IMR-90 (cell line): ENCODE data around the gene DNAJB9. TPM values are rescaled to one million over a fixed set of nuclear protein-coding genes. Genes with fewer than 3 reads are reported as not detected.

ENCODE experiments used
- ATAC-seq: fragments of 200-7000 bp; cut with Tn5 transposase; 2 replicates; pipeline ENCODE4 v1.9.1; 2020; ENCODE audit warnings: low read depth, mild to moderate bottlenecking, moderate library complexity
- BruUV-seq: library from RNA; stranded (reverse); fragments of 400-500 nt; replicated peaks from 2 replicates; lab custom pipeline; 2021; lab: Mats Ljungman, UMichigan
- CTCF ChIA-PET: fragments of 300-600 bp; formaldehyde crosslinking; extraction: SDS; loops from one replicate; lab custom pipeline; 2021; ENCODE audit warnings: antibody characterized with exemption; lab: Yijun Ruan, JAX
- POLR2A ChIA-PET: fragments of 300-600 bp; sonication (Branson Sonifier 250); formaldehyde crosslinking; loops from one replicate; lab custom pipeline; 2022; ENCODE audit warnings: antibody characterized with exemption; ENCODE audit not compliant: unreplicated experiment; lab: Charles Lee
- DNase-seq: peaks from one replicate; pipeline ENCODE4 v3.0.0; 2013
- H2AFZ ChIP-seq: replicated peaks from 2 replicates; pipeline ENCODE3; 2013; ENCODE audit warnings: low read length, mild to moderate bottlenecking; ENCODE audit not compliant: poor library complexity
- H2AK5ac ChIP-seq: 2 replicates; pipeline ENCODE4 v1.6.1; 2013; ENCODE audit warnings: low read depth, low read length, inconsistent platforms
- H2AK9ac ChIP-seq: replicated peaks from 2 replicates; pipeline ENCODE3; 2013; ENCODE audit warnings: mild to moderate bottlenecking, low read depth, low read length, moderate library complexity; ENCODE audit not compliant: poor library complexity
- H2BK120ac ChIP-seq: 2 replicates; pipeline ENCODE4 v1.6.1; 2013; ENCODE audit warnings: low read depth, low read length, inconsistent platforms
- H2BK15ac ChIP-seq: 3 replicates; pipeline ENCODE4 v1.6.1; 2013; ENCODE audit warnings: low read depth, low read length, inconsistent platforms
- H2BK20ac ChIP-seq: 2 replicates; pipeline ENCODE4 v1.6.1; 2013; ENCODE audit warnings: low read depth, mild to moderate bottlenecking, inconsistent platforms, low read length, moderate library complexity
- H2BK5ac ChIP-seq: 2 replicates; pipeline ENCODE4 v1.6.1; 2013; ENCODE audit warnings: mild to moderate bottlenecking, low read depth, low read length, inconsistent platforms; ENCODE audit not compliant: poor library complexity, severe bottlenecking
- H3K14ac ChIP-seq: replicated peaks from 2 replicates; pipeline ENCODE4 v1.6.1; 2013; ENCODE audit warnings: low read depth, low read length, inconsistent platforms
- H3K18ac ChIP-seq: 2 replicates; pipeline ENCODE4 v1.6.1; 2013; ENCODE audit warnings: low read depth, low read length, control low read depth
- H3K23ac ChIP-seq: 2 replicates; pipeline ENCODE4 v1.6.1; 2013; ENCODE audit warnings: low read depth, low read length, inconsistent platforms
- H3K27ac ChIP-seq: 2 replicates; pipeline ENCODE4 v1.5.1; 2013; ENCODE audit warnings: mild to moderate bottlenecking, control low read depth, low read length; ENCODE audit not compliant: insufficient read depth
- H3K27me3 ChIP-seq: 2 replicates; pipeline ENCODE4 v1.6.1; 2013; ENCODE audit warnings: low read length; ENCODE audit not compliant: control insufficient read depth, insufficient read depth
- H3K36me3 ChIP-seq: 2 replicates; pipeline ENCODE4 v1.6.1; 2013; ENCODE audit warnings: low read length, mixed read lengths; ENCODE audit not compliant: control insufficient read depth, insufficient read depth
- H3K4ac ChIP-seq: 2 replicates; pipeline ENCODE4 v1.6.1; 2013; ENCODE audit warnings: low read depth, low read length, inconsistent platforms
- H3K4me1 ChIP-seq: 2 replicates; pipeline ENCODE4 v1.6.1; 2013; ENCODE audit warnings: low read length, mixed read lengths; ENCODE audit not compliant: control insufficient read depth, insufficient read depth
- H3K4me2 ChIP-seq: 2 replicates; pipeline ENCODE4 v1.6.1; 2013; ENCODE audit warnings: low read depth, mild to moderate bottlenecking, control low read depth, low read length, moderate library complexity
- H3K4me3 ChIP-seq: 2 replicates; pipeline ENCODE4 v1.5.1; 2013; ENCODE audit warnings: low read depth, mild to moderate bottlenecking, control low read depth, low read length, moderate library complexity; ENCODE audit not compliant: insufficient read depth
- H3K56ac ChIP-seq: 2 replicates; pipeline ENCODE4 v1.6.1; 2013; ENCODE audit warnings: low read length, inconsistent platforms; ENCODE audit not compliant: insufficient read depth; ENCODE audit errors: extremely low read depth
- H3K79me1 ChIP-seq, 2 experiments: 2 replicates each; pipeline ENCODE4 v1.6.1; 2013; ENCODE audit warnings: low read length in 2 of 2, inconsistent platforms in 1 of 2, low read depth in 1 of 2
- H3K9ac ChIP-seq: 2 replicates; pipeline ENCODE4 v1.6.1; 2013; ENCODE audit warnings: low read depth, low read length, control low read depth
- H3K9me1 ChIP-seq: 2 replicates; pipeline ENCODE4 v1.6.1; 2013; ENCODE audit warnings: low read length, inconsistent platforms; ENCODE audit not compliant: insufficient read depth
- H3K9me3 ChIP-seq: 2 replicates; pipeline ENCODE4 v1.6.1; 2013; ENCODE audit warnings: low read length; ENCODE audit not compliant: control insufficient read depth, insufficient read depth
- H4K20me1 ChIP-seq: 2 replicates; pipeline ENCODE4 v1.6.1; 2013; ENCODE audit warnings: low read length, inconsistent platforms; ENCODE audit not compliant: insufficient read depth
- H4K5ac ChIP-seq: 2 replicates; pipeline ENCODE4 v1.6.1; 2013; ENCODE audit warnings: mild to moderate bottlenecking, low read depth, low read length, control low read depth
- H4K8ac ChIP-seq, 2 experiments: 2 replicates each; pipeline ENCODE4 v1.6.1; 2013; ENCODE audit warnings: low read depth in 2 of 2, low read length in 2 of 2, control low read depth in 1 of 2, inconsistent platforms in 1 of 2
- H4K91ac ChIP-seq: 2 replicates; pipeline ENCODE4 v1.6.1; 2013; ENCODE audit warnings: low read depth, low read length, inconsistent platforms; ENCODE audit not compliant: insufficient read depth
- FOS ChIP-seq: fragments of 150-350 bp; IDR thresholded peaks from 2 replicates; pipeline ENCODE4 v1.6.1; 2016; ENCODE audit warnings: low read depth, low read length
- RAD21 ChIP-seq: IDR thresholded peaks from 2 replicates; pipeline ENCODE4 v1.6.1; 2012; ENCODE audit warnings: low read length, improper control_type of control experiment
- WGBS, 2 experiments: methylation state at CpG; one replicate each; pipeline versions ENCODE4 v1.1.5 to v1.1.7; 2013; ENCODE audit warnings: missing lambda C conversion rate in 2 of 2; ENCODE audit not compliant: insufficient read length in 1 of 2; ENCODE audit errors: extremely low coverage in 2 of 2; 5-methylcytosine and 5-hydroxymethylcytosine counted together
- dilution Hi-C: fragments of 300-500 bp; cut with HindIII; formaldehyde crosslinking; loops from one replicate; pipeline ENCODE4 v1.14.3; 2018; ENCODE audit warnings: low sequenced_read_pairs; ENCODE audit not compliant: unreplicated experiment
- in situ Hi-C: fragments of 300-500 bp; cut with MboI; formaldehyde crosslinking; loops from 3 replicates; pipeline ENCODE4 v1.14.3; 2019; ENCODE audit warnings: low sequenced_read_pairs, inconsistent platforms, mixed read lengths
- intact Hi-C: fragments of 100-400 bp; cut with micrococcal nuclease; formaldehyde crosslinking; loops from 2 replicates; pipeline ENCODE4 v1.10.0; 2022
- polyA plus RNA-seq, 3 experiments: library from polyadenylated mRNA; depleted of rRNA; stranded (reverse); fragments of >200 nt; gene quantifications; 2 replicates each; pipeline ENCODE4 v1.2.3, GENCODE V29; 2012; ENCODE audit warnings: low replicate concordance in 1 of 3
- total RNA-seq: library from RNA; depleted of rRNA; stranded (reverse); fragments of >200 nt; gene quantifications from 2 replicates; pipeline ENCODE4 v1.2.3, GENCODE V29; 2012

The DNAJB9 gene
- total and polyA plus RNA-seq, 2 of the 4 experiments (the other 2 are of a cell fraction), result 3.8 to 44.6 TPM

GRCh38 chr7:108557191-108557590 is 12.5 kb upstream of the DNAJB9 start:
- Histone ChIP-seq H3K9ac (no peak overlapping the region), H3K27me3 (no peaks in the 10 kb centered on the region), H2AK9ac (no peak overlapping the region), H2BK5ac (no peak overlapping the region), H3K79me1 (peaks cover 6 to 13% of the 10 kb centered on the region in 2 experiments), H4K91ac (no peak overlapping the region), H3K9me3 (peaks cover 10% of the 10 kb centered on the region), H4K5ac (no peak overlapping the region), H3K4me1 (no peaks in the 10 kb centered on the region), H2AK5ac (no peak overlapping the region), H3K18ac (no peak overlapping the region), H4K8ac (no peak overlapping the region), H2BK20ac (no peak overlapping the region), H3K36me3 (no peaks in the 10 kb centered on the region), H3K27ac (no peak overlapping the region), H3K4me3 (no peak overlapping the region), H4K20me1 (no peaks in the 10 kb centered on the region), H3K56ac (no peak overlapping the region), H3K4ac (no peak overlapping the region), H3K9me1 (no peaks in the 10 kb centered on the region), H2BK15ac (no peak overlapping the region), H2AFZ (no peak overlapping the region), H3K4me2 (no peak overlapping the region), H2BK120ac (no peak overlapping the region), H3K23ac (no peak overlapping the region), H3K14ac (no peak overlapping the region)
- ATAC-seq, result no peak
- 80% methylated on average over 1 of the region's 3 CpGs; no CpG with 5 or more reads in 1 of the 2 experiments for WGBS, 2 experiments
- intact Hi-C loops (no loop called here), dilution Hi-C loops (no loop called here), in situ Hi-C loops (no loop called here)
- ChIA-PET CTCF (no interaction called here), POLR2A (no interaction called here)
- BruUV-seq, result no TSS peak
- no peak for DNase-seq
- no peak for TF ChIP-seq FOS
- no peak for TF ChIP-seq RAD21
